GM21717 (cell line): Measurements from ENCODE around the gene SSTR4.

ENCODE experiments used
- ATAC-seq: cut with Tn5 transposase; IDR thresholded peaks from one replicate; pipeline ENCODE4 v1.9.1; 2021; ENCODE audit warnings: mild to moderate bottlenecking, moderate library complexity; ENCODE audit not compliant: unreplicated experiment

Gene SSTR4

GRCh38 chr20:23039885-23040508 lies 4.9 kb downstream of the SSTR4 start:
- no peak for ATAC-seq

GRCh38 chr20:23042270-23042669 lies 7.2 kb downstream of the SSTR4 start:
- no peak for ATAC-seq

- ATAC-seq, result no peak
These were observed 8.3 kb downstream of the SSTR4 start for GRCh38 chr20:23043376-23043775.

- no peak for ATAC-seq
These were observed 11.3 kb downstream of the SSTR4 start for GRCh38 chr20:23046431-23046830.

GRCh38 chr20:23047001-23047737 lies 12.1 kb downstream of the SSTR4 start:
- no peak for ATAC-seq

- no peak for ATAC-seq
These were observed 12.7 kb downstream of the SSTR4 start for GRCh38 chr20:23047738-23048214.

- ATAC-seq, result no peak
These were observed 13.4 kb downstream of the SSTR4 start for GRCh38 chr20:23048283-23049200.

DNA sequence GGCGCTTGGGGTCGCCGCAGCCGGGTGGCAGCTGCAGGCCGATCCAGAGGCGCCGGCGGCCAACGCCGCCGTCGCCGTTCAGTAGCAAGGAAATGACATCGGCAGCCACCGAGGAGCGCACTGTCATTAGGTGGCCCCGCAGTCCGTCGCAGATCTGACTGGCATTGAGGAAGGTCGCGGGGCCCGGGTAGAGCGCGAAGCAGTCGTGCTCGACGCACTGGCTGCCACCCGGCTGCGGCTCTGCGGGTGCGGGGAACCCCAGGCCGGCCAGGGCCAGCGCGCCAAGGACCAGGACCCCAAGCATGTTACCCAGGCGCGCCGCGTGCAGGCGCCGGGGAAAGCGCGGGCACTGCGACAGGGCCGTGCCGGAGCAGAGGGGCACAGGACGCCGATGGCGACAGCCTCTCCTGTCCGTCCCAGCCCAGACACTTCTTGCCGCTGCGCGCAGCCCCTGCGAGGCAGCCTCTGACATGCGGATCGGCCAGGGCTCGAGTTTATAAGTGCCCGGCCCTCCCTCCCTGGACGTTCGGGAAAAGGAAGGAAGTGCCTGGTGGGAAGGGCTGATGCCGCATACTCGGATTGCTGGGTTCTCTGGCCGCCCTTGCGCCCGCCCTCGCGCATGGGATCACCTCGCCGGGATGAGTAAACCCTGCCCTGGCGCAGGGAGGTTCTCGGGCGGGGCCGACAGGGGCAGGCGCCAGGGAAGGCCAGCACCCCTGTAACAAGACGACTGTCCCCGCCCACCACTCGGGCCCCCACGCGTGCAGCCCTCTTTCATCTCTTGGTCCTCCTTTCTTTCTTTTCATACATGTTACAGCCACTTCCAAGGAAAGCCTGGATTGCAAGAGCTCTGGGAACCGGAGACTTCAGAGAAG lies 14.3 kb downstream of the SSTR4 start, which contains the start of gene THBD:
THBD (minus strand) TSS at position 472 of the 875 bp plus-strand sequence; CDS start at position 304, 168 bp downstream.
- no peak for ATAC-seq

DNA sequence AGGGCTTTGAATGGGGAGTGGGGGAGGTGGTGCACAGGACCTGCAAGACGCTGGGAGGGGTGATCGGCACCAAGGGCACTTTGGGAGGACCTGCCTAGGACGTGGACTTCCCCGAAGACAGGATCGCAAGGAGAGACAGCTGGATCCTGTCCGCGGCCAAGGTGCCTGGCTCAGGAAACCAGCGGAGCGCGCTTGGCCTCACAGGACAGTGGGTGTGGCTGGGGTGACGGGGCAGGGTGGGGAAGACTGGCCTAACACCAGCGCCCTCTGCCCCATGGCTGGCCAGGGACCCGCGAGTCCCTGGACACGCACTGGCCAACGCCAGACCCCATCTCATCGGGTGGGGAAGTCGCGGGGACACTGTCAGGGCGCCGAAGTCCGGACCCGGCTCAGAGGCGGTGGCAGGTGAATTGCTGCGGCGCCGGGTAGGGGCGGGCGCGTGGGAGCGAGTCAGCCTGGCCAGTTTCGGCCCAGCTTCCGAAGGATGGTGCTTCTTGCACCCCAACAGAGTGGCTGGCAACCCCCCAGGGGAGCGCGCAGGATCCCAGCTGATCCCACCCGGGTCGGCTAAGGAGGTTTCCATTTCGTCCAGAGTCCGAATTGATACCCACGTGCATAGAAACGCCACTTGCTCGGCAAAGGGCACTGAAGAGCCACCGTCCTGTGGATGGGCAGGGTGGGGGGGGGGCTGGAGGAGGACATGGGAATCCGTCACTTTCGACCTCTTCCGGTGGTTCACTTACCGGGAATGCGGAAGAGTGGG lies 15.1 kb downstream of the SSTR4 start:
- no peak for ATAC-seq

DNA sequence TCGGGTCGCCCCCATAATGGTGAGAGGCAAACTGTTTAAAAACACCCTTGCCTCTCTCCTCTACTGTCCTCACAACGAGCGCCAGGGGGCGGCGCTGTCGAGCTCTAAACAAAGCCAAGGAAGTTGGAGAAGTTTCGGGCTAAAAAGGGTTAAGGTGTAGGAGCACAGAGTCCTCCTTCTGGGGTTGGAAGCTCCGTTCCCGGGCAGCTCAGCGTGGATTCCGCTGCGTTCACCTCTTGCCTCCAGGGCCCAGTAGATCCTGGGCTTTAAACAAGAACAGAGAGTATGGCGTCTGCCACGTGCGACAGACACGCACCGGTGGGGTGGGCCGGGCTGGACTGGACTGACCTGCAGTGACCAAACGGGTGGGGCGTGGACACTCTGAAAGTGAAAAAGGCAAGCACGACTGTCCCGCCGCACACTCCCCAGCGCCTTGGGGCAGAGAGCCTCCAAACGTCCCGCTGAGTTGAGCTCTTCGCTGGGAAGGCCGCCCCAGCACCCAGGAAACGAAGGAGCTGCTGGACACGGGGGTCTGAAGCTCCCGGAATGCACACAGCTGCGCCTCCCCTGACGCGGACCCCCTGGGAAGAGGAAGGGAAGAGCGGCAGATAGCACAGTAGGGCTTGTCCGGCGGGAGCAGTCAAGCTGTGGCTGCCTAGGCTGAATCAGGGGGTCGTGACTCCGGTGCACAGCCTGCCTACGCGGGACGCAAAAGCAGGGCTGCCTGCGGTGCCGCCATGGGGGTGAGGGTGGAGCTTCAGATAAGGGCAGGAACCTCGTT lies 15.9 kb downstream of the SSTR4 start:
- ATAC-seq, result no peak

- ATAC-seq, result no peak
These were observed 17.8 kb downstream of the SSTR4 start for GRCh38 chr20:23052904-23053303.

DNA sequence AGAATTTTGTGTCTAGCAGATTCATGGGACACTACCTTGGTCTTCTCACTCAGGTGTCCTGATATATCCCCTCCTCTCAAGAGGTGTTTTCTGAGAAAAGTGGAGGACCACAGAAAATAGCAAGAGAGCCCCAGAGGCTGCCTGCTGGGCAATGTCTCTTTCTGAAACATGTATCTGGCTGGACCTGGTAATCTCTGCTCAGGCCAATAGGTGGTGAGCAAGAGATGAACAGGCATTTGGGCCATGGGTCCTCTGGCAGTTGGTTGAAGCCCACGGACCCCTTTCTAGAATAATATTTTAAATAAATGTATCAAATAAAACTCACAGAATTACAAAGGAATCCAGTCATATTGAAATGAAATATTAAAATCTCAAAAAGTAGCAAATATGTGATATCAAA lies 23.1 kb downstream of the SSTR4 start:
- ATAC-seq, result no peak

DNA sequence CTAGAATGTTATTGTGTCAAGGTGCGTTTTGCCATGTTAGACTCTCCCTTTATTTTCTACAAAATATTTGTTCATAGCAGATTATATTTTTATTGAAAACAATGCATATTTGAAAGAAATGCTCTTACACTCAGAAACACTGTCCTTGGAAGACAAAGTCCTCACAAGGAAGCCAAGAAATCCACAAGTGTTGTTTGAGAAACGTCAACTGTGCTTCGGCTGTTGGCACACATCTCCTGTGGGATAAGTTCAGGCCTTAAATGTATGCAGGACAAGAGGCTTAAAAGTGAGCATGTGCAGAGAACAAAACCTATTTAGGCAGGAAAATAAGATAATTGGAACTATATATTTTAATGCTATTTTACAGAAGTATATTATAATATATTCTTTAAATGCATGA lies 23.9 kb downstream of the SSTR4 start:
- ATAC-seq, result no peak

DNA sequence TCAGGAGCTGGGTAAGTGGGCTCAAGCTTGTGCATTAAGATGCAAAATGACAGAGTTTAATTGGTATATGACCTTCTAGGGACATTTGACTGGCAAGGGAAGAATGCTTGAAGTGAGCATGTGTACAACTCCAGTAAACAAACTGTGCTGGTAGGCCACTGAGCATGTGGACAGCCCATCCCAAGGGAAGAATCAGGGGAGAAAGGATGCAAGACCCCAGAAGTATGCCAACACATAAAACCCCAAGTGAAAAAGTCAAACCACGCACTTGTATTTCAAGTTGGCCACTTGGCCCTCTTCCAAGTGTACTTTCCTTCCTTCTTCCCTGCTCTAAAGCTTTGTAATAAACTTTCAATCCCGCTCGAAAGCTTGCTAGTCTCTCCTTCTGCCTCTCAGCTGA lies 24.7 kb downstream of the SSTR4 start:
- no peak for ATAC-seq

- ATAC-seq, result no peak
These were observed 25.5 kb downstream of the SSTR4 start for GRCh38 chr20:23060629-23061028.

DNA sequence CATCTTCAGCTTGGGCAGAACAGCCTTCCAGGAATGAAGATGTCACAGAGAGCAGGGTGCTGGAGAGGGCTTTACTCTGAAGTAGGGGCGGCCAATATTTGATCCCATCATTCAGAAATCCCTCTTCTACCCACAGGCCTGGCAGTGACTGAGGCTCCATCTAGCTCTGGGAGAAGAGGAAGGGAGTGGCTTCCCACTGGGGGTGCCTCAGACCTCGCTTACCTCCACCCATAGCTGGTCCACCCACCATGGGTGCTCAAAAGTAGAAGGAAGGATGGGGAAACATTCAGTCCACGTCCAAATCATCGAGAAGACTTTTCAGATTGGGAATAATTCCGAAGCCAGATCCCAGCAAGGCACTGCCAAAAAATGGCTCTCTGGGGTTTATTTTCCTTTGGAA lies 26.1 kb downstream of the SSTR4 start:
- ATAC-seq, result no peak

DNA sequence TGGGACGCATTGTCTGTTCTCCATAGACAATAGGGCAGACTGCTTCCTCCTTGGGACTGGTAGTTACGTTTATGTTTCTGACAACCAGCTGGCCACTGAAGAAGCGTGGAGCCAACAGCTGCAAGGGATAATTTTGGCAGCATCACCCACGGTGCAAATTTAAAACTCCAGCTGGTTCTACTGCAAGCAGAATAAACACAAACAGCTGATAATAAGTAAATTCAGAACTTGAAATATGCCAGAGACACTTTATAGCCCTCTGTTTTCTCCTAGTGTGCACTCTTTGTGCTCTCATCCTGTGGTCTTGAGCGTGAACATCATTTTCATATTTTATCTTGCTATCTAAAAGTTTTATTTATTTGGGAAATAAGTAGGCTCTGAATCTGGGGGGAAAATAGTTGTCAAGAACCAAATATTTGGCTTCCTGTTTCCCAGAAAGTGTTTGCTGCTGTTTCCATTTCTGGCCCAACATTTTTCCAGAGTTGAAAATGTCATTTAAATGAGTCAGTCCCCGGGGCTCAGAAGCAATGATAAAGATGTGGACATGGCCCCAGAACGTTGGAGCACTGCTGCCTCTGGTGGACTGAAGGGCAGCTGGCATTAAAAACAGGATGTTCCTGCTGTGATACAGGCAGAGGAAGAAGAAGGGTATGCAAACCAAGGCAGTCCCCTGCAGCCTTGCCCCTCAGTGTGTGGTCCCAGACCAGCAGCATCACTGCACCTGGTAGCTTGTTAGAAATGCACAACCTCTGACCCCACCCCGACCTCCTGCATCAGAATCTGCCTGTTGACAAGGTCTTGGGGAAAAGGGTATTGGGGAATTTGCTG lies 26.8 kb downstream of the SSTR4 start:
- no peak for ATAC-seq

GRCh38 chr20:23062632-23063031 lies 27.5 kb downstream of the SSTR4 start:
- no peak for ATAC-seq
